Right lobe of liver (tissue), 6 donors: ENCODE measurements around the gene HTR3B. TPM values are rescaled to one million over a fixed set of nuclear protein-coding genes. Genes with fewer than 3 reads are reported as not detected.

Source experiments
- ATAC-seq, 4 donors: fragments of 200-7000 bp; cut with Tn5 transposase; one replicate each; pipeline ENCODE4 v1.9.1; 2020; ENCODE audit warnings: mild to moderate bottlenecking in 4 of 4, moderate library complexity in 4 of 4
- DNase-seq, 3 donors: peaks; one replicate each; pipeline ENCODE4 v3.0.0-alpha.2; 2020
- H3K27ac ChIP-seq, 3 donors: fragments of 200-600 bp; one replicate each; pipeline ENCODE4 v1.8.0; 2022
- H3K27me3 ChIP-seq, 2 donors: fragments of 200-600 bp; one replicate each; pipeline ENCODE4 v1.8.0; 2022
- H3K36me3 ChIP-seq, 4 donors: fragments of 200-600 bp; sonication (generic) in 1 of 4; one replicate each; pipeline versions ENCODE4 v1.5.1 to v1.8.0; 2017 to 2022; ENCODE audit warnings: control low read depth in 1 of 4
- H3K4me1 ChIP-seq, 4 donors: fragments of 200-600 bp; sonication (generic) in 1 of 4; one replicate each; pipeline versions ENCODE4 v1.5.1 to v1.8.0; 2017 to 2022; ENCODE audit warnings: control low read depth in 1 of 4
- H3K4me3 ChIP-seq, 3 donors: fragments of 200-600 bp; one replicate each; pipeline ENCODE4 v1.8.0; 2022
- H3K9me3 ChIP-seq, 4 donors: fragments of 200-600 bp; sonication (generic) in 1 of 4; one replicate each; pipeline versions ENCODE4 v1.5.1 to v1.8.0; 2017 to 2022; ENCODE audit warnings: control low read depth in 1 of 4
- POLR2A ChIP-seq: fragments of 450-650 bp; IDR thresholded peaks from one replicate; pipeline ENCODE4 v1.6.1; 2017; ENCODE audit warnings: antibody characterized with exemption, mild to moderate bottlenecking
- WGBS: methylation state at CpG from one replicate; pipeline ENCODE4 v1.1.6; 2018; ENCODE audit warnings: low coverage, low lambda C conversion rate; ENCODE audit not compliant: insufficient coverage; ENCODE audit errors: missing lambda C conversion rate; 5-methylcytosine and 5-hydroxymethylcytosine counted together
- intact Hi-C, 2 donors: fragments of 100-400 bp; cut with DNase I; formaldehyde crosslinking; loops; one replicate each; pipeline versions ENCODE4 v1.11.2 to v1.14.1; 2022
- total RNA-seq, 6 experiments: library from RNA; depleted of rRNA in 2 of 6; stranded (reverse); fragments of >200 nt in 2 of 6; fragmentation: NEBNext Ultra II Directional in 3 of 6; extraction: Animal tissue kit (Norgen Biotek cat#: 25700) in 3 of 6; gene quantifications; one replicate each; pipeline versions ENCODE4 v1.1.0 to v1.2.4, GENCODE V29; 2016 to 2023
- TF ChIP-seq, protein P1 (sequence below), 4 donors: fragments of 200-600 bp in 3 of 4; fragments of 450-650 bp in 1 of 4; IDR thresholded peaks; one replicate each; pipeline versions ENCODE4 v1.5.1 to v1.8.0; 2016 to 2022; ENCODE audit warnings: antibody characterized with exemption in 4 of 4, mild to moderate bottlenecking in 2 of 4
- donor health status: DM: no; HTN: yes; CAD: no.
- donor health status: DM: no; HTN: no; CAD: no.
- donor health status: DM: no; HTN: no; CAD: no.
- donor health status: DM: no; HTN: yes; CAD: no.
- donor health status: DM: no; HTN: yes; CAD: no.

Gene HTR3B
- total RNA-seq, 6 experiments from 2014 or later, result not detected

GRCh38 chr11:113894421-113894996, 10.1 kb upstream of the HTR3B start:
- no peak for DNase-seq
- TF ChIP-seq POLR2A, result no peak
- TF ChIP-seq, protein P1, sequence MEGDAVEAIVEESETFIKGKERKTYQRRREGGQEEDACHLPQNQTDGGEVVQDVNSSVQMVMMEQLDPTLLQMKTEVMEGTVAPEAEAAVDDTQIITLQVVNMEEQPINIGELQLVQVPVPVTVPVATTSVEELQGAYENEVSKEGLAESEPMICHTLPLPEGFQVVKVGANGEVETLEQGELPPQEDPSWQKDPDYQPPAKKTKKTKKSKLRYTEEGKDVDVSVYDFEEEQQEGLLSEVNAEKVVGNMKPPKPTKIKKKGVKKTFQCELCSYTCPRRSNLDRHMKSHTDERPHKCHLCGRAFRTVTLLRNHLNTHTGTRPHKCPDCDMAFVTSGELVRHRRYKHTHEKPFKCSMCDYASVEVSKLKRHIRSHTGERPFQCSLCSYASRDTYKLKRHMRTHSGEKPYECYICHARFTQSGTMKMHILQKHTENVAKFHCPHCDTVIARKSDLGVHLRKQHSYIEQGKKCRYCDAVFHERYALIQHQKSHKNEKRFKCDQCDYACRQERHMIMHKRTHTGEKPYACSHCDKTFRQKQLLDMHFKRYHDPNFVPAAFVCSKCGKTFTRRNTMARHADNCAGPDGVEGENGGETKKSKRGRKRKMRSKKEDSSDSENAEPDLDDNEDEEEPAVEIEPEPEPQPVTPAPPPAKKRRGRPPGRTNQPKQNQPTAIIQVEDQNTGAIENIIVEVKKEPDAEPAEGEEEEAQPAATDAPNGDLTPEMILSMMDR (IDR thresholded peaks at IDR 0.05), result no peak
- ATAC-seq, result no peak
- Histone ChIP-seq H3K36me3 (no peaks in the 10 kb centered on the region), H3K9me3 (no peaks in the 10 kb centered on the region), H3K4me3 (no peak overlapping the region), H3K27ac (no peak overlapping the region), H3K4me1 (no peaks in the 10 kb centered on the region), H3K27me3 (no peaks in the 10 kb centered on the region)
- intact Hi-C loops, result no loop called here
- 65% methylated on average over 9 of the region's 9 CpGs for WGBS

DNA sequence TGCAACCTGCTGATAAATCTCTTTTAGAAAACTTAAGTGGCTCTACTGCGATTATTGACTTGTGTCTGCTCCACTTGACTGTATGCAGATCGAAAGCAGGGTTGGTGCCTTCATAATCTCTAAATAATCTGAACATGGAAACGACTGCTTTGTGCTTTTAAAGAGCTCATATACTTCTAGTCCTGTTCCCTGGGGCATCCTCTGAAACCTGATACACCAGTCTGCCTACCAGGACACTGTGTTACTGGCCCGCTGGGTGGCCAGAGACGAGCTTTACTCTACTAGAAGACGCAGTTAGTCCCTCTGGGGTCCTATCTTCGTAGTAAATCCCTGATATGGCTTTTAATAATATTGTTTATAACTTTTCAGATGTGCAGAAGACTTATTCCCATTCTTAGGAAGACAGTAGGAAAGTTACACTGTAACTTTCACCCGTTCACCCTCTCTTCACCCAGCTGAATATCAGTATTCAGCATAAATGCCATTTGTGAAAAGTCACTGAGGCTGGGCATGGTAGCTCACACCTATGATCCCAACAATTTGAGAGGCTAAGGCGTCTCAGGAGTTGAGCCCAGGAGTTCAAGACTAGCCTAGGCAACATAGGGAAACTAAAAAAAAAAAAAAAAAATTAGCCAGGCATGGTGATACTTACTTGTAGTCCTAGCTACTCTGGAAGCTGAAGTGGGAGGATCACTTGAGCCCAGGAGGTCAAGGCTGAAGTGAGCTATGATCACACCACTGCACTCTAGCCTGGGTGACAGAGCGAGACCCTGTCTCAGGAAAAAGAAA, 9.0 kb upstream of the HTR3B start:
- 55% methylated on average over 9 of the region's 10 CpGs for WGBS
- ATAC-seq (no peak), DNase-seq (no peak)
- Histone ChIP-seq H3K9me3 (no peaks in the 10 kb centered on the region), H3K27me3 (no peaks in the 10 kb centered on the region), H3K4me3 (no peak overlapping the region), H3K27ac (no peak overlapping the region), H3K36me3 (no peaks in the 10 kb centered on the region), H3K4me1 (no peaks in the 10 kb centered on the region)
- TF ChIP-seq, protein P1 (IDR thresholded peaks at IDR 0.05), result no peak
- no peak for TF ChIP-seq POLR2A
- intact Hi-C loops, result loop anchor here in 1 of 2 donors (5.0 kb wide), 1 partner anchor 367 kb away; no protein-coding TSS in a partner anchor

DNA sequence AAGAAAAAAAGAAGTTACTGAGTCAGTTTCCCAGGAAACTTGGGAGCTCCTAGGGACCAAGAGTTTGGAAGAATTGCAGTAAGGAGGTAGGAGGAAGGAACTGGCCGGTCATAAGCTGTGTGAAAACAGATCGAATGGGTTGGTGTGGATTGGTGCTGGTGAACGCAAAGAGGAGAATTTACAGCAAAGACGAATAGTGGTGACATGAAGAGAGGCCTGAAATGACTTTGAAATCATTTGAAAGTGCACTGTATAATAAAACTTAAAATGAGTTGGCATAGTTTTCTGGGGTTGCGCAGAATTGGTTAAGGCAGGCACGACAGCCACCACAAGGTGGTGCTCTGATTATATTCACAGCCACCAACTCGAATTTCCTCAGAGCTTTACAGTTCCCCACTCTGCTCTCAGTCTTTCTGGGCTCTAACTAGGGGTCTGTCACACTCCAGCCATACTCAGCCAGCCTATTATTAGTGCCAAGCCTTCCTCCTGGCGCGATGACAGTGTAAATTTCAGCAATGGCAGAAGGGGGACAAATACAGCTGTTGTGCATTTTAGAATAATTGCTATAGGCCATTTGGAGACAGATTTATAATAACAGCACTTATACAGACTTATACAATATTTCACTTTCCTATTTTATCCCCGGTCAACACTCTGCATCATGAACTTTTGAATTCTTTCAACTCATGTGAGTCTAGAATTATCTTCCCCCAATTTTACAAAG, 8.3 kb upstream of the HTR3B start:
- Histone ChIP-seq H3K27me3 (no peaks in the 10 kb centered on the region), H3K4me3 (no peak overlapping the region), H3K27ac (no peak overlapping the region), H3K36me3 (no peaks in the 10 kb centered on the region), H3K9me3 (no peaks in the 10 kb centered on the region), H3K4me1 (no peaks in the 10 kb centered on the region)
- no peak for TF ChIP-seq POLR2A
- TF ChIP-seq, protein P1 (IDR thresholded peaks at IDR 0.05), result peak; percentile 55 to 86 (median 84)
- DNase-seq (peak in 1 of 3 donors; percentile 30), ATAC-seq (peak; percentile 88 to 90 (median 88))
- intact Hi-C loops, result loop anchor here in 1 of 2 donors (5.0 kb wide), 1 partner anchor 366 kb away; no protein-coding TSS in a partner anchor
- WGBS, result 17% methylated on average over 10 of the region's 10 CpGs

GRCh38 chr11:113901141-113901540, 3.5 kb upstream of the HTR3B start:
- no peaks in the 10 kb centered on the region for H3K27me3 ChIP-seq
- no peak overlapping the region for H3K27ac ChIP-seq
- intact Hi-C loops, result no loop called here
- peaks cover 0 to under 1% (median 0%) of the 10 kb centered on the region in 4 donors for H3K4me1 ChIP-seq
- WGBS, result 90% methylated on average over 2 of the region's 2 CpGs
- no peaks in the 10 kb centered on the region for H3K9me3 ChIP-seq
- TF ChIP-seq POLR2A, result no peak
- TF ChIP-seq, protein P1 (IDR thresholded peaks at IDR 0.05), result no peak
- no peak overlapping the region for H3K4me3 ChIP-seq
- ATAC-seq (no peak), DNase-seq (no peak)
- H3K36me3 ChIP-seq, result no peaks in the 10 kb centered on the region
